Left ventricle myocardium inferior (tissue), 1 donor: ENCODE measurements around the gene CSE1L. TPM values are rescaled to one million over a fixed set of nuclear protein-coding genes. Genes with fewer than 3 reads are reported as not detected.

ENCODE experiments used
- DNase-seq: peaks from one replicate; pipeline ENCODE4 v3.0.0-alpha.2; 2020
- H3K27ac ChIP-seq: fragments of 200-600 bp; replicated peaks from 2 replicates; pipeline ENCODE4 v1.8.0; 2021
- H3K27me3 ChIP-seq: fragments of 200-600 bp; 2 replicates; pipeline ENCODE4 v1.8.0; 2021; ENCODE audit warnings: low read depth
- H3K36me3 ChIP-seq: fragments of 200-600 bp; 2 replicates; pipeline ENCODE4 v1.8.0; 2021
- H3K4me1 ChIP-seq: fragments of 200-600 bp; 2 replicates; pipeline ENCODE4 v1.8.0; 2021
- H3K4me3 ChIP-seq: fragments of 200-600 bp; 2 replicates; pipeline ENCODE4 v1.8.0; 2021; ENCODE audit warnings: mild to moderate bottlenecking, moderate library complexity
- H3K9me3 ChIP-seq: fragments of 200-600 bp; replicated peaks from 2 replicates; pipeline ENCODE4 v1.8.0; 2021
- CTCF ChIP-seq: fragments of 200-600 bp; IDR thresholded peaks from 2 replicates; pipeline ENCODE4 v1.8.0; 2021; ENCODE audit warnings: antibody characterized with exemption, mild to moderate bottlenecking, borderline replicate concordance
- intact Hi-C: fragments of 100-400 bp; cut with micrococcal nuclease; formaldehyde crosslinking; loops from one replicate; pipeline ENCODE4 v1.11.0; 2022
- total RNA-seq: library from RNA; stranded (reverse); fragmentation: NEBNext Ultra II Directional; extraction: Animal tissue kit (Norgen Biotek cat#: 25700); gene quantifications from one replicate; pipeline ENCODE4 v1.2.1, GENCODE V29; 2021
- donor health status: DM: no; HTN: yes; CAD: no; lungs with severe emphysema.

CSE1L gene
- total RNA-seq, 1 donor from 2014 or later = 38.2 TPM

DNA sequence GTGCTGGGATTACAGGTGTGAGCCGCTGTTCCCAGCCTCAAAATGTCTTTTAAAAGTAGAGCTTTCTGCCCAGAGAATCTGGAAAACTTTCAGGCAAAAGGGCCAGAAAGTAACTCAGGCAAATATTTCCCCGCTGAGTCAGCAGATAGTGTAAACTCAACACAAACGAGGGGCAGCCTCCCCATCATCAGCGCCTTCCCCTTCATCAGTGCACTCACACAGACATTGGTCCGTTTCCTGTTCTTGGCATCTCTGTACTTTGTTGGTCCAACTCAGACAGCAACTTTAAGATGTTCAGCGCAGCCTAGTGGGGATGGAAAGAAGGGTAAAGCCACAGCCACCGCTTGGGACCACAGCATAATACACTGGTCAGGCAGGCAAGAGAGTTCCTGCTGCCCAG is 69.5 kb downstream of the CSE1L start:
- intact Hi-C loops = no loop called here
- no peak overlapping the region for H3K27ac ChIP-seq
- peaks cover 93% of the 10 kb centered on the region for H3K36me3 ChIP-seq
- no peaks in the 10 kb centered on the region for H3K4me1 ChIP-seq
- no peak for TF ChIP-seq CTCF
- no peak overlapping the region for H3K4me3 ChIP-seq
- H3K27me3 ChIP-seq = no peaks in the 10 kb centered on the region
- no peak for DNase-seq
- H3K9me3 ChIP-seq = no peaks in the 10 kb centered on the region

DNA sequence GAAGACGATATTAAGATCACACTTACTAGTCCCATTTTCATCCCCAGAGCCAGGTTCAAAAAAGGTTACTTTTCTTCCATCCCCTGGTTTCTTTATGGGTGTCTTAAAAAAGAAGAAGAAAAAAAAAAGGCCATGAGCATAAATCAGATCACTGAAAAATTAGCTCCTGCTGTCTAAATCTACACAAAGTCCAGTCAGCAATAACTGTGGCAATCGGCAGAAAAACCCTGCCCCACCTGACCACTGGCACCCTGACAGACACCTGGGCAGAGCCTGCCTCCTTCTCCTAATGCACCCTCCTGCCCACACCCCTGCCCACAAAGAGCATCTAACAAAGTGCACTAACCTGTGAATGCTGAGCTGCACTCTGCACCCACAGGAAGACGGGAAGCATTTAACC is 72.2 kb downstream of the CSE1L start:
- TF ChIP-seq CTCF = no peak
- DNase-seq = no peak
- peaks cover 99% of the 10 kb centered on the region for H3K36me3 ChIP-seq
- H3K9me3 ChIP-seq = no peaks in the 10 kb centered on the region
- no peak overlapping the region for H3K4me3 ChIP-seq
- H3K4me1 ChIP-seq = peaks cover 3% of the 10 kb centered on the region
- intact Hi-C loops = no loop called here
- H3K27ac ChIP-seq = no peak overlapping the region
- no peaks in the 10 kb centered on the region for H3K27me3 ChIP-seq

- TF ChIP-seq CTCF = no peak
- Histone ChIP-seq H3K36me3 (peaks cover 95% of the 10 kb centered on the region), H3K27ac (no peak overlapping the region), H3K9me3 (no peaks in the 10 kb centered on the region), H3K27me3 (no peaks in the 10 kb centered on the region), H3K4me1 (peaks cover 3% of the 10 kb centered on the region), H3K4me3 (no peak overlapping the region)
- no peak for DNase-seq
- intact Hi-C loops = no loop called here
Measured at GRCh38 chr20:49119988-49120387, 73.9 kb downstream of the CSE1L start.

- no peak overlapping the region for H3K4me3 ChIP-seq
- peaks cover 3% of the 10 kb centered on the region for H3K4me1 ChIP-seq
- TF ChIP-seq CTCF = no peak
- H3K9me3 ChIP-seq = no peaks in the 10 kb centered on the region
- peaks cover 77% of the 10 kb centered on the region for H3K36me3 ChIP-seq
- no peak overlapping the region for H3K27ac ChIP-seq
- no peaks in the 10 kb centered on the region for H3K27me3 ChIP-seq
- intact Hi-C loops = no loop called here
- DNase-seq = no peak
Measured at GRCh38 chr20:49122920-49123319, 76.8 kb downstream of the CSE1L start.

DNA sequence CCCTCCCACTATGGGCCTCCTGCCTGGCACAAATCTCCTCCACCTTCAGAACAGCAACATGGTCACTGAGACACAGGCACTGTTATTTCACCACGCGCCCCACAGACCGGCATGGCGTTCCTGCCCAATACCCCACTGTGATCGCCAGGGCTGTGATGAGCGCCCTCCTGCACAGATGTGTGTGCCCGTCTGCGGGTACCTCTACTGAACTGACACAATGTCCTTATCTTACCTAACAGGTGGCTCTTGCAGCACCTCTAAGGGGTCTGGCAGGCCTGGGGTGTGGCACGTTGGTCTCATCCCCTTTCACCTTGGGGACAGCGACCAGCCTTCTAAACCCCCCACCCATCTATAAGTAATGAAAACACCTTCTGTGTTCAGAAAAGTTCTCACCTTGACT is 77.9 kb downstream of the CSE1L start:
- no peak for TF ChIP-seq CTCF
- Histone ChIP-seq H3K27ac (no peak overlapping the region), H3K4me1 (peaks cover 3% of the 10 kb centered on the region), H3K4me3 (no peak overlapping the region), H3K9me3 (no peaks in the 10 kb centered on the region), H3K36me3 (peaks cover 68% of the 10 kb centered on the region), H3K27me3 (no peaks in the 10 kb centered on the region)
- no peak for DNase-seq
- intact Hi-C loops = no loop called here
